GM18505 (cell line): ENCODE measurements around the gene PTCH2.

ENCODE experiments used
- ATAC-seq: cut with Tn5 transposase; IDR thresholded peaks from one replicate; pipeline ENCODE4 v1.9.1; 2021; ENCODE audit not compliant: unreplicated experiment
- POLR2A ChIP-seq: IDR thresholded peaks from 4 replicates; pipeline ENCODE4 v1.6.1; 2011; ENCODE audit warnings: borderline replicate concordance; ENCODE audit not compliant: insufficient read depth, insufficient read length; ENCODE audit errors: extremely low read depth

Gene PTCH2, protein sequence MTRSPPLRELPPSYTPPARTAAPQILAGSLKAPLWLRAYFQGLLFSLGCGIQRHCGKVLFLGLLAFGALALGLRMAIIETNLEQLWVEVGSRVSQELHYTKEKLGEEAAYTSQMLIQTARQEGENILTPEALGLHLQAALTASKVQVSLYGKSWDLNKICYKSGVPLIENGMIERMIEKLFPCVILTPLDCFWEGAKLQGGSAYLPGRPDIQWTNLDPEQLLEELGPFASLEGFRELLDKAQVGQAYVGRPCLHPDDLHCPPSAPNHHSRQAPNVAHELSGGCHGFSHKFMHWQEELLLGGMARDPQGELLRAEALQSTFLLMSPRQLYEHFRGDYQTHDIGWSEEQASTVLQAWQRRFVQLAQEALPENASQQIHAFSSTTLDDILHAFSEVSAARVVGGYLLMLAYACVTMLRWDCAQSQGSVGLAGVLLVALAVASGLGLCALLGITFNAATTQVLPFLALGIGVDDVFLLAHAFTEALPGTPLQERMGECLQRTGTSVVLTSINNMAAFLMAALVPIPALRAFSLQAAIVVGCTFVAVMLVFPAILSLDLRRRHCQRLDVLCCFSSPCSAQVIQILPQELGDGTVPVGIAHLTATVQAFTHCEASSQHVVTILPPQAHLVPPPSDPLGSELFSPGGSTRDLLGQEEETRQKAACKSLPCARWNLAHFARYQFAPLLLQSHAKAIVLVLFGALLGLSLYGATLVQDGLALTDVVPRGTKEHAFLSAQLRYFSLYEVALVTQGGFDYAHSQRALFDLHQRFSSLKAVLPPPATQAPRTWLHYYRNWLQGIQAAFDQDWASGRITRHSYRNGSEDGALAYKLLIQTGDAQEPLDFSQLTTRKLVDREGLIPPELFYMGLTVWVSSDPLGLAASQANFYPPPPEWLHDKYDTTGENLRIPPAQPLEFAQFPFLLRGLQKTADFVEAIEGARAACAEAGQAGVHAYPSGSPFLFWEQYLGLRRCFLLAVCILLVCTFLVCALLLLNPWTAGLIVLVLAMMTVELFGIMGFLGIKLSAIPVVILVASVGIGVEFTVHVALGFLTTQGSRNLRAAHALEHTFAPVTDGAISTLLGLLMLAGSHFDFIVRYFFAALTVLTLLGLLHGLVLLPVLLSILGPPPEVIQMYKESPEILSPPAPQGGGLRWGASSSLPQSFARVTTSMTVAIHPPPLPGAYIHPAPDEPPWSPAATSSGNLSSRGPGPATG

DNA sequence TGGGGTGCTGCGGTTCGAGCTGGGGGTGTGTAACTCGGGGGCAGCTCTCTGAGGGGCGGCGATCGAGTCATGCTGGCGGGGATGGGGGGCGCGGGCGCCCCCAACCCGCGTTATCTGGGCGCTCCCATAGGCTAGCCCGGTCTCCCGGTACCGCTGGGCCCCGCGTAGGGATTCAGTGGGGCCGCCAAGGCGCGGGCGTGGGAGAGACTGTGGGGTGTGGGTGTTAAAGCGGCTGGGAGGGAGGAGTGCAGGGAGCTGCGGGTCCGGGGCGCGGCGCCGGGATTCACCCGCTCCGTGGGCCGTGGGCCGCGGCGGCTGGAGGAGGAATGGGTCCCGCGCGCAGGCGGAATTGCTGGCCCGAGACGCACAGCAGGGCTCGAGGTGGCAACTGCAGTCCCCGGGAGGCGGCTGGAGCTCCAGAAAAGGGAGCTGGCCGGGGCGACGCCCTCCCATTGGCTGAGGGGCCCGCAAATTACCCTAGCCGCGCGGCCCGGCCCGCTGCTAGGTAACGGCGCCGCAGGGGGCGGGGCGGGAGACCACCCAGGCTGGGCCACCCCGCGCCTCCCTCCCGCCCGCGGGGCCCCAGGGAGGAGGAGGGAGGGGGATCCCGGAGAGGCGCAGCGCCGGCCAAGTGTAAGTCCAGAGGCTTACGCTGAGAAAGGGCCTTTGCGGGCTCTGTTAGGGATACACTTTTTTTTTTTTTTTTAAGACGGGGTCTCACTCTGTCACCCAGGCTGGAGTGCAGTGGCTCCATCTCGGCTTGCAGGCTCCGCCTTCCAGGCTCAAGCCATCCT is at the start of gene PTCH2:
Gene PTCH2, minus strand, starts transcription at position 392 of the 794 bp plus-strand sequence. Its CDS starts 321 bp downstream, at position 71.
- no peak for TF ChIP-seq POLR2A
- ATAC-seq: no peak

DNA sequence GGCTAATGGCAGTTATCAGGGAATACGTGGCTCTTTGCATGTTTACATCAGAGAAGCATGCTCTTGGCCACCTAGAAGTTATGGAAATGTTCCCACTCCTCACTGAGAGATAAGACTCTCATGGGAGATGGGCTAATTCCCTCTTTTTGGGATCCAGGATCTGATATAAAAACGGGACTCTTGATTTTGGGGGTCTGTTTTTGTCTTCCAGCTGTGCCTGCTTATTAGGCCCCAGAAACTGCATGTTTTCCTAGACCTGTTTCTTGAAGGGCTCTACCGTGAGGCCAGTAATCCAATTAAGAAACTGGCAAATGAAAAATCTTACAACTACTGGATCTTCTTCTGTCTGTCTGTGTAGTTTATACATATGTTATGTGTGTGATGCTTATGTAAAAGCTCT is 47.0 kb upstream of the PTCH2 start:
- no peak for TF ChIP-seq POLR2A
- ATAC-seq: no peak

DNA sequence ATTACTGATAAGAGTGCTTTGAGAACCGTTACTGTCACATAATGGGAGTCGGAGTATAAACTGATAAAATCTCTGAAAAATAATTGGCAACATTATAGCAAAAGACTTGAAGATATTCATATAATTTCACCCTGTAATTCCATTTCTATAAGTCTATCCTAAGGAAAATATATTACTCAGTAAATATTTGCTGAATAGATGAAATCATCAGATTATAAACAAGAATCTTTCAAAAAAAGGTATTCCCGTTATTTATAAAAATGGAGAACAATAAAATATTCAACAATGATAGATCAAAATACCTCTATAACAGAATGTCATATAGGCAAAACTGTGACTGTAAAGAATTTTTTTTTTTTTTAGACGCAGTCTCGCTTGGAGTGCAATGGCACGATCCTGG is 42.4 kb upstream of the PTCH2 start:
- no peak for ATAC-seq
- TF ChIP-seq POLR2A: no peak

DNA sequence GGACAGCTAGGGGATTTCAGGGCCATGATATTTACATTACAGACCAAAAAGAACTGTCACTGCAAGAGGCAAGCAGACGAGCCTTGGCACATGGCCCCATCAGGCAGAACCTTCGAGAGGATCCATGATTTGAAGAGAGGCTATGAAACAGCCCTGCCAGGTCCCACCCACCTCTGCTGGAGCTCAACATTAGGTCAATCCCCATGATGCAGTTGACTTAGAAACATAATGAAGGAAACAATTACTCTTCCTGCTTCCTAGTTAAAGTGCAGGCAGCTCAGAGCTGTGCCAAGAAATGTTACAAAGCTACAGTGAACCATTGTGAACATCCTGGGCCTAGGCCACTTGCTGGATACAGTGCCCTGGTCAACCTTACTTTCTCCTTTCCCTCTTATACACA is 41.7 kb upstream of the PTCH2 start:
- no peak for ATAC-seq
- no peak for TF ChIP-seq POLR2A

DNA sequence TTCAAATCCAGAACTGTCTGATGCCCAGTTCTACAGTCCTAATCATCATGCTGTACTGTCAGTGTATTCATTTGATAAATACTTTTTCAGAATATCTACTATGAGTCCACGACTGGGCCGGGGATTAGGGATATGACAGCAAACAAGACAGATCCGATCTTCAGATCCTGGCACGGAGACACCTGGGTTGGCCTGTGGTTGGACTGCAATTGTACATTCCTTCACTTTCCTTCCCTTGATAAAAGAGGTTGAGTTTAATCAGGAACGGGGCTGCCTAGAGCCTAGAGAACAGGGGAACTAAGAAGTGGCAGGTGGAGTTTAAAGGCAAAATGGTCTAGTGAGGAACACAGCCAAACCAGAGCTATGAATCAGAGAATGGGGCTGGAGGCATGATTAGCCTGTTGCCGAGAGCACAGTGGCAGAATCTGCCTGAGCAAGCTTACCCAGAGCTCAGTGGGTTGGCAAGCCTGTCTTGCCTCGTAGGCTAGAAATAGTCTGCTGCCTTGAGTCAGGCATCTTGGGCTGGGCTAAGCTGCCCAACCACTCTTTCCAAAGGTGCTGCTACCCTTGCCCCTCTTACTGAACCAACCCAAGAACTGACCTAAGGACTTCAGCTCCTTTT is 38.1 kb upstream of the PTCH2 start:
- no peak for TF ChIP-seq POLR2A
- no peak for ATAC-seq

DNA sequence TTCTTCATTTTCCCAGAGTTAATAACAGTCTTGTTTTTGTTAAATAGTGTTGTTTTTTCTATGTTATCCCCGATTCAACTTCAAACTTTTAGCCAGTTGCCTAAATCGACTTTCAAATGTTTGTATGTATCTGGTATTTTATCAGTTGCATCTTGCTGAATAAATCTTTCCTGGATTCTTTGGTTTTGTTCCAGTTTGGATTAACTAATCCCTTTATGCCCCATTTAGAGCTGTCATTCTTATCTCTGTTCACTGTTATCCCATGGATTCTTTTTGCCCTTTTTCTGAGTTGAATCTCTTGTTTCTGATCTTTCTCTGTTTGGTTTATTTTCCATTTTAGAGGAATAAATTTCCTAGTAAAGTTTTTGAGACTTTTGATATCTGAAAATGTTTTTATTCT is 31.1 kb upstream of the PTCH2 start:
- no peak for TF ChIP-seq POLR2A
- no peak for ATAC-seq

DNA sequence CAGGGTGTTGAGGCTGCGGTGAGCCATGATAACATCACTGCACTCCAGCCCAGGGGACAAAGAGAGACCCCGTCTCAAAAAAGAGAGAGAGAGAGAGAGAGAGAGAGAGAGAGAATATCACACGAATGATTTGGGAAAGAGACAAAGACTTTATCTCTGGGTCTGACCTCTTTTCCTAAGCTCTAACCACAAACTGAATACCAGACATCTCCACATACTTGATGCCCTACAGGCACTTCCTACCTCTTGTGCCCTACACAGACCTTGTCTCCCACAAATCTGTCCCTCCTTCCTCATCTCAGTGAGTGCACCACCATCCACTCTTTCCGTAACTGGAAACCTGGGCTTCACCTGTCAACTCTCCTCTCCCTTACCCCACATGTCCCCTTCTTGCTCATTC is 27.0 kb upstream of the PTCH2 start:
- ATAC-seq: no peak
- no peak for TF ChIP-seq POLR2A

DNA sequence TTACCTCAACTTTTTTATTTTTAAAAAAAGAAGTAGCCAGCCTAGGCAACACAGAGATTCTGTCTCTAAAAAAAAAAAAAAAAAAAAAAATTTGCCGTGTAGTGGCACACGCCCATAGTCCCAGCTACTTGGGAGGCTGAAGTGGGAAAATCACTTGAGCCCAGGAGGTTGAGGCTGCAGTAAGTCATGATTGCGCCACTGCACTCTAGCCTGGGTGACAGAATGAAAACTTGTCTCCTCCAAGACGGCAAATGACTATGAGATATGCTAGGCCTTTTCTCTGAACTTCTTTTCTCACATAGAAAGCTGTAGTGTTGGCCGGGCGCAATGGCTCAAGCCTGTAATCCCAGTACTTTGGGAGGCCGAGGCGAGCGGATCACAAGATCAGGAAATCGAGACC is 24.7 kb upstream of the PTCH2 start:
- no peak for ATAC-seq
- no peak for TF ChIP-seq POLR2A

DNA sequence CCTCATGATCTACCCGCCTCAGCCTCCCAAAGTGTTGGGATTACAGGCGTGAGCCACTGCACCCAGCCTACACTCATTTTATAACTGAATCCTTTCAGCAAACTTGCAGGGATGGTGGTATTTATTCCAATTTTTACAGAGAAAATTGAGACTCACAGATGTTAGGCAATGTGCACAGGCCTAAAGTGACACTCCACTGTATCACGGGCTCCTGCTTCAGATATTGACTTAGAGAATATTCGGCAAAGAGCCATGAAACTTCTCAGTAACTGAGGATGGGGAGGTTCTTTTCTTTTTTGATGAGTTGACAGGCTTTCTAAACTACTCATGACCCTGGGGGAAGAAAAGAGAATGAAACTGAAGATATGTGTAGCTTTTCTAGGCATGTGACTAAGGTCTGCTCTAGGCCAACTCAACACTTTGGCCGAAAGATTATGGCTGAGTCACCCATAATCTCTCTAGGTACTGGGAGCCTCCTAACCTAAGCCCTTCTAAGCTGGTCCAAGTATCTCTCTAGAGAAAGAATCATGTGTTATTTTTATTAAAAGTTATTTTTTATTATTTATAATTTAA is 19.9 kb upstream of the PTCH2 start:
- ATAC-seq: no peak
- TF ChIP-seq POLR2A: no peak

DNA sequence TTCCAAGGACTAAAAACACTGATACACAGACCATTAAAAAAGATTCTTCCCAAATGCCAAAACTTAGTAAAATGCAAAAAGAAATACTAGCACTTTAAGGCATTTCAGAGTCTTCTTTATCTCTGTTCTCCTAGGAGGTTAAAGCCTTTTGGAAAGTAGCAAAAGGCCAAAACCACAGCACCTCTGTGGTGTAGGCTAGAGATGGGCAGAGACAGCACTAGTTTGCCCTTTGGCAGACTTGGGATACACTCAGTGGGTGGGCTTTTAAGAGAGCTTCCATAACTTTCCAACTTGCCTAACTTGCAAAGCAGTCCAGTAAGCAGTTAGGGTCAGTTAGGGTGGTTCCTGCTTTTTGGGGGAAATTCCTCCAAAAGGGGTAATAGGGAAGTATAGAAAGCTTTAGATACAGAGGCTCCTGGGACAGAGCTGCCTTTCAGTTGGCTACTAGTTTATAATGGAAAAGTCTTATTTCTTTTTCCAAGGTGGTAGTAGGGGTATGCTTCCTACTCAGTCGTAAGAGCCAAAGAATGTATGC is 17.9 kb upstream of the PTCH2 start:
- no peak for ATAC-seq
- TF ChIP-seq POLR2A: no peak

DNA sequence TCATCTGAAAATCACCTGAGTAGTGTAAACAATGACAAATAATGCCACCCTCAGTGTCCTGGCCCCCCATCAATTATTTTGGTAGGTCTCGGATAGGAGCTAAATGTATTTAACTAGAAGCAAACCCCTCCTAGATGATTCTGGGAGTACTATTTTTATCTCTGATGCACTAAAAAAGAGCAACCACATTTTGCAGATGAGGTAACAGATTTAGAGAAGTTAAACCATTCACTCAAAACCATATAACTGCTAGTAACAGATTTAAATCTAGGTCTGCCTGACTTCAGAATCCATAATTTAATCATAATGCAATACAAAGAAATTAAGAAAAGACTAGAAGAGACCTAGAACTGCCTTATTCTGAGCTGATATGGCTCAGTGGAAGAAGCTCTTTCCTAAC is 17.3 kb upstream of the PTCH2 start:
- TF ChIP-seq POLR2A: no peak
- no peak for ATAC-seq

DNA sequence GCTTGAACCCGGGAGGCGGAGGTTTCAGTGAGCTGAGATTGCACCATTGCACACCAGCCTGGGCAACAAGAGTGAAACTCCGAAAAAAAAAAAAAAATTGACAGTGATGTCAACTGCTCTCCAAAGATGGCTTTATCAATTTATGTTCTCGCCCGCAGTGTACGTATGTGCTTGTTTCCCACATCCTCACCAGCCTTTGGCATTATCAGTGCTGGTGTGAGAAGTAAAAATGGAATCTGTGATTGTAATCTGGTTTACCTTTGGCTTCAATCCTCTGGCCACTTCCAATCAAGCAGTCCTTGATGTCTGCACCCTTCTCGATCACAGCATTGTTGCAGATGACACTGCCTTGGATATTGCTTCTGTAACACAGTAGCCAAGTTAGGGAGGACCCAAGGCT is 14.4 kb upstream of the PTCH2 start:
- no peak for TF ChIP-seq POLR2A
- ATAC-seq: no peak

DNA sequence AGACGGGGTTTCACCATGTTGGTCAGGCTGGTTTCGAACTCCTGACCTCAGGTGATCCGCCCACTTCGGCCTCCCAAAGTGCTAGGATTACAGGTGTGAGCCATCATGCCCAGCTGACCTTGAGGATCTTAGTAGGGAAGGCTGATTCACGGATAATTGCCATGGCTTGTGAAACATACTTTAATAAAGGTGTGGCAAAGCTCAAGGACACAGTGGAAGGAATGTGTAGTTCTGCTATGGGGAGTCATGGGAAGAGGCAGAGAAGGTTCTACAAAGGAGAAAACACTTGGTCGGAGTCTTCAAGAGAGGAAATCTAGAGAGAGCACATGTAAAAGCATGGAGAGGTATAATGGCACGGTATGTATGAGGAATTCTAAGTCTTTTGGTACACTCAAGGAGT is 12.7 kb upstream of the PTCH2 start:
- no peak for TF ChIP-seq POLR2A
- ATAC-seq: no peak
